ENCODE results near the gene BRINP3. TPM values are rescaled to one million over a fixed set of nuclear protein-coding genes. Genes with fewer than 3 reads are reported as not detected.

Gene BRINP3
- total RNA-seq, 4 donors from 2014 or later = 5.0 to 30.3 (median 14.1) TPM

DNA sequence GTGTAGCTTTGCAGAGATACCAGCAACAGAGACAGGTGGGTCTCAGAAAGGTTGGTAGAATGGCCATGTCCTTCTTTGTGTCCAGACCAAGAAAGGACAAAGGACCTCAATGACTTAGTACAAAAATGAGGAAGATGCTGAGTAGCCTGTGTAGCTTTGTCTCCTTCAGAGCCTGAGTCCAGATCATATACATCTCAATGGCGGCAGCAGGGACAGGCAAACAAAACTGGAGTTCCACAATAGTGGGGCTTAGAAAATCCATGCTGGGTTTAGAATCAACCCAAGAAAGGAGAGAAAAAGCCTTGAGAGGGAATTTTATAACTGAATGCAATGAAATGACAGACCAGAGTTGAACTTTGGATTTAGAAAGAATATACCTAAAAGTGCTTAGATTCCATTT is 339.0 kb downstream of the BRINP3 start:
- no peak for DNase-seq
- TF ChIP-seq POLR2AphosphoS5 (IDR thresholded peaks at IDR 0.05) = no peak
- no peak for TF ChIP-seq EP300 (IDR thresholded peaks at IDR 0.05; ENCODE audit: low read depth)
- TF ChIP-seq, protein P1, sequence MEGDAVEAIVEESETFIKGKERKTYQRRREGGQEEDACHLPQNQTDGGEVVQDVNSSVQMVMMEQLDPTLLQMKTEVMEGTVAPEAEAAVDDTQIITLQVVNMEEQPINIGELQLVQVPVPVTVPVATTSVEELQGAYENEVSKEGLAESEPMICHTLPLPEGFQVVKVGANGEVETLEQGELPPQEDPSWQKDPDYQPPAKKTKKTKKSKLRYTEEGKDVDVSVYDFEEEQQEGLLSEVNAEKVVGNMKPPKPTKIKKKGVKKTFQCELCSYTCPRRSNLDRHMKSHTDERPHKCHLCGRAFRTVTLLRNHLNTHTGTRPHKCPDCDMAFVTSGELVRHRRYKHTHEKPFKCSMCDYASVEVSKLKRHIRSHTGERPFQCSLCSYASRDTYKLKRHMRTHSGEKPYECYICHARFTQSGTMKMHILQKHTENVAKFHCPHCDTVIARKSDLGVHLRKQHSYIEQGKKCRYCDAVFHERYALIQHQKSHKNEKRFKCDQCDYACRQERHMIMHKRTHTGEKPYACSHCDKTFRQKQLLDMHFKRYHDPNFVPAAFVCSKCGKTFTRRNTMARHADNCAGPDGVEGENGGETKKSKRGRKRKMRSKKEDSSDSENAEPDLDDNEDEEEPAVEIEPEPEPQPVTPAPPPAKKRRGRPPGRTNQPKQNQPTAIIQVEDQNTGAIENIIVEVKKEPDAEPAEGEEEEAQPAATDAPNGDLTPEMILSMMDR (IDR thresholded peaks at IDR 0.05) = no peak
- no peak for TF ChIP-seq POLR2A (IDR thresholded peaks at IDR 0.05)
- intact Hi-C loops (cut with DNase I; ENCODE audit: low total_unique reads) (no loop called here), in situ Hi-C loops (cut with MboI; ENCODE audit: low pct_ligation_motif_present in 1 of 4, low pct_unique_long_range_greater_than_20kb in 1 of 4, low sequenced_read_pairs in 3 of 4) (no loop called here)
- no peaks in the 10 kb centered on the region for H3K27me3 ChIP-seq
- no peaks in the 10 kb centered on the region for H3K36me3 ChIP-seq
- H3K4me3 ChIP-seq = no peak overlapping the region
- 100% methylated on average over 1 of the region's 1 CpG for WGBS, 2 donors (ENCODE audit: low coverage in 1 of 2)
- no peaks in the 10 kb centered on the region for H3K4me1 ChIP-seq
- H3K27ac ChIP-seq = no peak overlapping the region
- H3K9me3 ChIP-seq = no peaks in the 10 kb centered on the region

DNA sequence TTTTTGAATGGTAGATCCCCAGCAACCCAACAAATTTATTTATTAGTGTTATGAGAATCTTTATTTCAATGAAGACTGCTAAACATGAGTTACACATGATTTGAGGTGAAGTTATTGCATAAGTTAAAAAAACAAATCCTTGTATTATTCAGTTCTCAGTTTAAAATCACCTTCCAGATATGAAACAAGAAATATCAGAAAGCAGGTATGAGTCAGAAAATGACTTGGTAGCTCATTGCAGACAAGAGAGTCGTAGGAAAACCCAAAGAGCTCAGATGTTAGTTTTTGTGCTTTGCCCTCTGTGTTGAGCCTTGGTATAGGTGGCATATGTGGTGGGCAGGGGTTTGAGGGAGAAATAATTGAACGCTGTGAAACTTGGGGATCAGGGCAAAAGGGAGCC is 339.4 kb downstream of the BRINP3 start:
- Histone ChIP-seq H3K4me3 (no peak overlapping the region), H3K27me3 (no peaks in the 10 kb centered on the region), H3K27ac (no peak overlapping the region), H3K9me3 (no peaks in the 10 kb centered on the region), H3K4me1 (no peaks in the 10 kb centered on the region), H3K36me3 (no peaks in the 10 kb centered on the region)
- DNase-seq = no peak
- no peak for TF ChIP-seq POLR2A (IDR thresholded peaks at IDR 0.05)
- TF ChIP-seq, protein P1 (IDR thresholded peaks at IDR 0.05) = no peak
- no peak for TF ChIP-seq EP300 (IDR thresholded peaks at IDR 0.05; ENCODE audit: low read depth)
- TF ChIP-seq POLR2AphosphoS5 (IDR thresholded peaks at IDR 0.05) = no peak
- in situ Hi-C loops (cut with MboI; ENCODE audit: low pct_ligation_motif_present in 1 of 4, low pct_unique_long_range_greater_than_20kb in 1 of 4, low sequenced_read_pairs in 3 of 4) (no loop called here), intact Hi-C loops (cut with DNase I; ENCODE audit: low total_unique reads) (no loop called here)
- WGBS, 2 donors (ENCODE audit: low coverage in 1 of 2) = 88% methylated on average over 2 of the region's 2 CpGs

DNA sequence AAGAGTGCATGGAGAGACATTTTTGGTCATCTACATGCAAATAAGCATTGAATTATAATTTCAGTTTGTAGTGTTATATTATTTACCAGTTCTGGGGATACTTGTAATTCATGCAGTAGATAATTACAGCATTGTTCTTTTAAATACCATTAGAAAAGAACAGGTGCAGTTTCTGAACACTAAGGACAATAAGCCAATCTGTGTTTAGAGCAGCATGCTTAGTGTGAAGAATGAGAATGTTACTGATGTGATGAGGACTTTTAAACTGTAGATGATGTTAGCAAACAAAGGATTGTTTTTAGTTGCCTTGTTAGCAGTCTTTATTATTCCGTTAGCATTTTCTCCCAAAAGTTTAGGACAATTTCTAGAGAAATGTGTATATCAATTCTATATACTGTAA is 348.3 kb downstream of the BRINP3 start:
- no peak for DNase-seq
- 53 to 88% methylated on average over 1 of the region's 1 CpG for WGBS, 2 donors (ENCODE audit: low coverage in 1 of 2)
- TF ChIP-seq EP300 (IDR thresholded peaks at IDR 0.05; ENCODE audit: low read depth) = no peak
- TF ChIP-seq POLR2AphosphoS5 (IDR thresholded peaks at IDR 0.05) = no peak
- TF ChIP-seq, protein P1 (IDR thresholded peaks at IDR 0.05) = no peak
- TF ChIP-seq POLR2A (IDR thresholded peaks at IDR 0.05) = no peak
- no peaks in the 10 kb centered on the region for H3K4me1 ChIP-seq
- intact Hi-C loops (cut with DNase I; ENCODE audit: low total_unique reads) = no loop called here
- no peak overlapping the region for H3K4me3 ChIP-seq
- H3K36me3 ChIP-seq = no peaks in the 10 kb centered on the region
- H3K9me3 ChIP-seq = no peaks in the 10 kb centered on the region
- in situ Hi-C loops (cut with MboI; ENCODE audit: low pct_ligation_motif_present in 1 of 4, low pct_unique_long_range_greater_than_20kb in 1 of 4, low sequenced_read_pairs in 3 of 4) = no loop called here
- no peak overlapping the region for H3K27ac ChIP-seq
- no peaks in the 10 kb centered on the region for H3K27me3 ChIP-seq

DNA sequence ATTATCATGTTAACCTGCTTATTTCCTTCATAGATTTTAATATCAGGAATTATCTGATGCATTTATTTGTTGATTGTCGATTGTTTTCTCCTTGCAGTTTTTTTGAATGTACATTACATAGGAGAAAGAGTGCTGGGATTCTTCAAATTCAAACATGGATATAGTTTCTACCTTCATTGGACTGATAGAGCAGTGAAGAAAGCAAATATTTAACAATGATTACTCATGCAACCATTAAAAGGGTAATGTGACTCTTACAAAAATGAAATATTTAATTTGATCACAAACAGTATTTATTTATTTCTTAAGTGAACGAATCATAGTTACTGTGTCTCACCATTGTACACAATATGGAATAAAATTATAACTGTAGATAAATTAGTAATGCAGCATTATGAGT is 350.9 kb downstream of the BRINP3 start:
- WGBS, 2 donors (ENCODE audit: low coverage in 1 of 2) = 79 to 87% methylated on average over 2 of the region's 2 CpGs
- Histone ChIP-seq H3K4me1 (no peaks in the 10 kb centered on the region), H3K27me3 (no peaks in the 10 kb centered on the region), H3K36me3 (no peaks in the 10 kb centered on the region), H3K4me3 (no peak overlapping the region), H3K9me3 (no peaks in the 10 kb centered on the region), H3K27ac (no peak overlapping the region)
- intact Hi-C loops (cut with DNase I; ENCODE audit: low total_unique reads) (no loop called here), in situ Hi-C loops (cut with MboI; ENCODE audit: low pct_ligation_motif_present in 1 of 4, low pct_unique_long_range_greater_than_20kb in 1 of 4, low sequenced_read_pairs in 3 of 4) (no loop called here)
- TF ChIP-seq, protein P1 (IDR thresholded peaks at IDR 0.05) = no peak
- TF ChIP-seq POLR2A (IDR thresholded peaks at IDR 0.05) = no peak
- TF ChIP-seq EP300 (IDR thresholded peaks at IDR 0.05; ENCODE audit: low read depth) = no peak
- no peak for TF ChIP-seq POLR2AphosphoS5 (IDR thresholded peaks at IDR 0.05)
- DNase-seq = no peak

All from transverse colon (tissue), 4 donors.